K562 (cell line): ENCODE results near the gene PLEKHH3. TPM values are rescaled to one million over a fixed set of nuclear protein-coding genes. Genes with fewer than 3 reads are reported as not detected.

Experiments
- CC2D1A ChIP-seq: fragments of 450-650 bp; IDR thresholded peaks from 2 replicates; pipeline ENCODE4 v1.6.1; 2017; ENCODE audit warnings: mild to moderate bottlenecking
- DPF2 ChIP-seq: fragments of 450-650 bp; IDR thresholded peaks from 2 replicates; pipeline ENCODE4 v1.6.1; 2016
- FOSL1 ChIP-seq: fragments of 200-800 bp; sonication (Bioruptor generic); conservative IDR thresholded peaks from 2 replicates; pipeline ENCODE4 v1.6.1; 2016; ENCODE audit warnings: missing genetic modification characterization, missing compliant biosample characterization
- GATA2 ChIP-seq: sonication (generic); formaldehyde crosslinking; IDR thresholded peaks from 2 replicates; pipeline ENCODE4 v1.4.0; 2020; ENCODE audit warnings: mild to moderate bottlenecking, missing genetic modification reagents
- HDAC1 ChIP-seq, 2 experiments: fragments of 450-650 bp; IDR thresholded peaks; 2 replicates each; pipeline ENCODE4 v1.6.1; 2016 to 2017; ENCODE audit warnings: inconsistent platforms in 1 of 2, mild to moderate bottlenecking in 1 of 2, moderate library complexity in 1 of 2
- KLF16 ChIP-seq: IDR thresholded peaks from 2 replicates; pipeline ENCODE4 v1.6.1; 2016; ENCODE audit warnings: antibody characterized with exemption
- MTA3 ChIP-seq: fragments of 450-650 bp; formaldehyde crosslinking; IDR thresholded peaks from 2 replicates; pipeline ENCODE4 v1.6.1; 2017; ENCODE audit warnings: mild to moderate bottlenecking, borderline replicate concordance
- NFE2 ChIP-seq: IDR thresholded peaks from 2 replicates; pipeline ENCODE4 v1.6.1; 2014; ENCODE audit warnings: antibody characterized with exemption, low read depth
- POLR2AphosphoS5 ChIP-seq: IDR thresholded peaks from 2 replicates; pipeline ENCODE4 v1.6.1; 2011; ENCODE audit warnings: mild to moderate bottlenecking, low read depth, low read length, moderate library complexity; ENCODE audit not compliant: control insufficient read depth, insufficient read depth
- PRDM10 ChIP-seq: fragments of 450-650 bp; IDR thresholded peaks from 2 replicates; pipeline ENCODE4 v1.6.1; 2018; ENCODE audit not compliant: partially characterized antibody
- REST ChIP-seq, 2 experiments: fragments of 450-650 bp; formaldehyde crosslinking in 1 of 2; IDR thresholded peaks; 2 replicates each; pipeline versions ENCODE4 v1.4.0 to v1.6.1; 2014 to 2020; ENCODE audit warnings: mild to moderate bottlenecking in 2 of 2, borderline replicate concordance in 1 of 2, low read depth in 1 of 2
- SREBF1 ChIP-seq: fragments of 150-350 bp; IDR thresholded peaks from 2 replicates; pipeline ENCODE4 v1.6.1; 2014; ENCODE audit warnings: antibody characterized with exemption, low read depth, low read length, borderline replicate concordance
- TBL1XR1 ChIP-seq, 2 experiments: IDR thresholded peaks; 2 replicates each; pipeline ENCODE4 v1.6.1; 2012; ENCODE audit warnings: improper control_type of control experiment in 2 of 2, low read length in 2 of 2, mild to moderate bottlenecking in 1 of 2
- TEAD4 ChIP-seq, 2 experiments: sonication (generic) in 1 of 2; formaldehyde crosslinking in 1 of 2; IDR thresholded peaks; 2 replicates each; pipeline versions ENCODE4 v1.6.1 to v1.8.0; 2012 to 2022; ENCODE audit warnings: borderline replicate concordance in 1 of 2, inconsistent platforms in 1 of 2, low read length in 1 of 2, mild to moderate bottlenecking in 1 of 2, missing genetic modification reagents in 1 of 2
- TRIM24 ChIP-seq, 2 experiments: fragments of 450-650 bp; IDR thresholded peaks; 2 replicates each; pipeline ENCODE4 v1.6.1; 2016
- ZFP36 ChIP-seq: fragments of 150-350 bp; IDR thresholded peaks from 2 replicates; pipeline ENCODE4 v1.6.1; 2018; ENCODE audit warnings: low read length, low read depth; ENCODE audit not compliant: partially characterized antibody
- ZNF324 ChIP-seq: fragments of 250-450 bp; sonication (Bioruptor Pico); IDR thresholded peaks from 2 replicates; pipeline ENCODE4 v1.4.0; 2020; ENCODE audit warnings: mild to moderate bottlenecking
- polyA plus RNA-seq, 8 experiments: library from polyadenylated mRNA; depleted of rRNA in 4 of 8; stranded (reverse) in 5 of 8; unstranded in 3 of 8; fragments of >200 nt; fragmentation: Nextera tagmentation in 2 of 8; fragmentation: Illumina TruSeq in 1 of 8; extraction: Ambion mirVana in 2 of 8; extraction: Trizol in 1 of 8; gene quantifications; 2 replicates each; pipeline versions ENCODE4 v1.2.1 to v1.2.3, GENCODE V29; 2011 to 2014; ENCODE audit warnings: inconsistent platforms in 1 of 8, missing spikeins in 1 of 8
- total RNA-seq, 7 experiments: library from RNA; depleted of rRNA in 6 of 7; stranded (reverse); fragments of >200 nt in 6 of 7; fragmentation: Illumina TruSeq in 2 of 7; extraction: Trizol in 2 of 7; gene quantifications; 2 replicates each; pipeline versions ENCODE4 v1.2.1 to v1.2.3, GENCODE V29; 2011 to 2021; ENCODE audit warnings: low replicate concordance in 1 of 7

PLEKHH3 gene
- total and polyA plus RNA-seq, 9 of the 15 experiments (the other 6 are each of a cell fraction or from before 2014, with no cell fraction given), result 0.58 to 34.5 (median 5.0) TPM

- TF ChIP-seq CC2D1A (peak; percentile 75; the same call in 1 of the 2 replicates), ZNF324 (CRISPR knock-in tag) (no peak), GATA2 (CRISPR knock-in tag) (peak; percentile 52), ZFP36 (peak; percentile 8), HDAC1 (IDR thresholded peaks at IDR 0.05) (peak in 1 of 2 experiments; percentile 94; a peak in 2 of 4 replicates), NFE2 (peak; percentile 42), DPF2 (peak; percentile 76), TBL1XR1 (IDR thresholded peaks at IDR 0.05; ENCODE audit: low read length in 2 of 2) (peak in 1 of 2 experiments; percentile 42; a peak in 2 of 4 replicates), MTA3 (peak; percentile 32; the same call in 1 of the 2 replicates), SREBF1 (no peak), KLF16 (peak; percentile 94), POLR2AphosphoS5 (peak; percentile 74), TRIM24 (IDR thresholded peaks at IDR 0.05) (peak in 1 of 2 experiments; percentile 76; a peak in 3 of 4 replicates), FOSL1 (tag) (peak; percentile 81), TEAD4 (IDR thresholded peaks at IDR 0.05; ENCODE audit: low read length) (peak; percentile 88), TEAD4 (CRISPR knock-in tag; IDR thresholded peaks at IDR 0.05; ENCODE audit: borderline replicate concordance) (no peak), PRDM10 (peak; percentile 65), REST (IDR thresholded peaks at IDR 0.05; ENCODE audit: borderline replicate concordance) (peak; percentile 97), REST (CRISPR knock-in tag; IDR thresholded peaks at IDR 0.05; ENCODE audit: low read depth) (no peak)
Measured at GRCh38 chr17:42632949-42633444, 43.8 kb downstream of the PLEKHH3 start (continued).
